ENCODE results near the gene NPTXR. TPM values are rescaled to one million over a fixed set of nuclear protein-coding genes. Genes with fewer than 3 reads are reported as not detected.

NPTXR gene
- total RNA-seq, 2 donors from 2014 or later, result 2.1 to 2.5 TPM

- Histone ChIP-seq H3K4me1 (ENCODE audit: control insufficient read depth, insufficient read depth, low read length) (no peaks in the 10 kb centered on the region), H3K27me3 (ENCODE audit: control insufficient read depth, insufficient read depth, low read length, poor library complexity, severe bottlenecking) (peaks cover 8% of the 10 kb centered on the region), H3K27ac (ENCODE audit: low read depth, low read length) (no peak overlapping the region), H3K9ac (ENCODE audit: extremely low read depth, low read length, poor library complexity, severe bottlenecking) (no peak overlapping the region), H3K9me3 (ENCODE audit: control insufficient read depth, low read length) (no peaks in the 10 kb centered on the region), H3K36me3 (ENCODE audit: control insufficient read depth, insufficient read depth, low read length) (no peaks in the 10 kb centered on the region), H3K4me3 (ENCODE audit: low read length) (no peak overlapping the region)
- Mint-ChIP-seq H3K4me3 (no peak overlapping the region), H3K36me3 (ENCODE audit: low read depth) (no peaks in the 10 kb centered on the region), H3K27ac (no peak overlapping the region), H3K9me3 (no peaks in the 10 kb centered on the region), H3K27me3 (ENCODE audit: insufficient read depth) (peaks cover 21% of the 10 kb centered on the region), H3K4me1 (peaks cover 3% of the 10 kb centered on the region)
- WGBS, 2 experiments (ENCODE audit: insufficient coverage in 1 of 2, insufficient read length in 1 of 2), result 90% methylated on average over 3 of the region's 3 CpGs; no CpG with 5 or more reads in 1 of the 2 experiments
- no peak for DNase-seq
- TF ChIP-seq, protein P1, sequence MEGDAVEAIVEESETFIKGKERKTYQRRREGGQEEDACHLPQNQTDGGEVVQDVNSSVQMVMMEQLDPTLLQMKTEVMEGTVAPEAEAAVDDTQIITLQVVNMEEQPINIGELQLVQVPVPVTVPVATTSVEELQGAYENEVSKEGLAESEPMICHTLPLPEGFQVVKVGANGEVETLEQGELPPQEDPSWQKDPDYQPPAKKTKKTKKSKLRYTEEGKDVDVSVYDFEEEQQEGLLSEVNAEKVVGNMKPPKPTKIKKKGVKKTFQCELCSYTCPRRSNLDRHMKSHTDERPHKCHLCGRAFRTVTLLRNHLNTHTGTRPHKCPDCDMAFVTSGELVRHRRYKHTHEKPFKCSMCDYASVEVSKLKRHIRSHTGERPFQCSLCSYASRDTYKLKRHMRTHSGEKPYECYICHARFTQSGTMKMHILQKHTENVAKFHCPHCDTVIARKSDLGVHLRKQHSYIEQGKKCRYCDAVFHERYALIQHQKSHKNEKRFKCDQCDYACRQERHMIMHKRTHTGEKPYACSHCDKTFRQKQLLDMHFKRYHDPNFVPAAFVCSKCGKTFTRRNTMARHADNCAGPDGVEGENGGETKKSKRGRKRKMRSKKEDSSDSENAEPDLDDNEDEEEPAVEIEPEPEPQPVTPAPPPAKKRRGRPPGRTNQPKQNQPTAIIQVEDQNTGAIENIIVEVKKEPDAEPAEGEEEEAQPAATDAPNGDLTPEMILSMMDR (conservative IDR thresholded peaks at IDR 0.05), result no peak
These were observed 10.8 kb downstream of the NPTXR start for GRCh38 chr22:38833061-38833460.

- Histone ChIP-seq H3K9ac (ENCODE audit: extremely low read depth, low read length, poor library complexity, severe bottlenecking) (no peak overlapping the region), H3K9me3 (ENCODE audit: control insufficient read depth, low read length) (no peaks in the 10 kb centered on the region), H3K27me3 (ENCODE audit: control insufficient read depth, insufficient read depth, low read length, poor library complexity, severe bottlenecking) (peaks cover 8% of the 10 kb centered on the region), H3K36me3 (ENCODE audit: control insufficient read depth, insufficient read depth, low read length) (no peaks in the 10 kb centered on the region), H3K4me1 (ENCODE audit: control insufficient read depth, insufficient read depth, low read length) (no peaks in the 10 kb centered on the region), H3K4me3 (ENCODE audit: low read length) (no peak overlapping the region), H3K27ac (ENCODE audit: low read depth, low read length) (no peak overlapping the region)
- Mint-ChIP-seq H3K27ac (no peak overlapping the region), H3K36me3 (ENCODE audit: low read depth) (no peaks in the 10 kb centered on the region), H3K27me3 (ENCODE audit: insufficient read depth) (peaks cover 19% of the 10 kb centered on the region), H3K4me3 (no peak overlapping the region), H3K9me3 (no peaks in the 10 kb centered on the region), H3K4me1 (peaks cover 2% of the 10 kb centered on the region)
- DNase-seq, result no peak
- TF ChIP-seq, protein P1 (conservative IDR thresholded peaks at IDR 0.05), result no peak
- WGBS, 2 experiments (ENCODE audit: insufficient coverage in 1 of 2, insufficient read length in 1 of 2), result 89 to 94% methylated on average over 22 to 30 of the region's 30 CpGs
These were observed 11.5 kb downstream of the NPTXR start for GRCh38 chr22:38832005-38832978.

DNA sequence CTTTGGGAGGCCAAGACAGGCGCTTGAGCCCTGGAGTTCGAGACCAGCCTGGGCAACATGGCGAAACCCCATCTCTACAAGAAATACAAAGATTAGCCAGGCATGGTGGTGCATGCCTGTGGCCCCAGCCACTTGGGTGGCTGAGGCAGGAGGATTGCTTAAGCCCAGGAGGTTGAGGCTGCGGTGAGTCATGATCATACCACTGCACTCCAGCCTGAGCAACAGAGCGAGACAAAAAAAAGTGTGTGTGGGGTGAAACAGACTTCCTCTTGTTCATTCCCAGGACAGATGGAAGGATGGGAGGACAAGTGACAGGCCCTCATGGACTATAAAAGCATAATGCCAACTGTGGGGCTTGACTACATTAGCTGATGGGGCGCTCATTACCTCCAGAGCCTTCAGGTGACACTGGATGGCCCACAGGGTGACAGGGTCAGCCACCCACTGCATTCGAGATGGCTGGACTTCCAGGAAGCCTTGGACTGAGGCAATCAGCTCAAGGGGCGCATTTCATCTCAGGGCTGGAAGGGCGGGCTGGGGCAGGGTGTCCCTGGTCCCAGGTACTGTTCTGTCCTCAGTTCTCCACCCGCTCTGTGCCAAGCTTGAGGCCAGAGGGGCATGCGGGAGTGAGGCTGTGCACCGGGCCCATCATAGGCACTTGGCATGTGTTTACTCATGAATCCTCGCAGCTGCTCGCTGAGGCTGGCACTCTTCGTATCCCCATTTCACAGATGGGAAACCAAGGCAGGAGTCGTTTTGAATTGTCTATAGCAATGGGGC, 12.5 kb downstream of the NPTXR start:
- Histone ChIP-seq H3K9me3 (ENCODE audit: control insufficient read depth, low read length) (no peaks in the 10 kb centered on the region), H3K27ac (ENCODE audit: low read depth, low read length) (no peak overlapping the region), H3K27me3 (ENCODE audit: control insufficient read depth, insufficient read depth, low read length, poor library complexity, severe bottlenecking) (peaks cover 8% of the 10 kb centered on the region), H3K36me3 (ENCODE audit: control insufficient read depth, insufficient read depth, low read length) (no peaks in the 10 kb centered on the region), H3K9ac (ENCODE audit: extremely low read depth, low read length, poor library complexity, severe bottlenecking) (no peak overlapping the region), H3K4me3 (ENCODE audit: low read length) (no peak overlapping the region), H3K4me1 (ENCODE audit: control insufficient read depth, insufficient read depth, low read length) (no peaks in the 10 kb centered on the region)
- H3K27ac Mint-ChIP-seq, result no peak overlapping the region
- TF ChIP-seq, protein P1 (conservative IDR thresholded peaks at IDR 0.05), result no peak
- DNase-seq, result no peak
- H3K4me1 Mint-ChIP-seq, result no peaks in the 10 kb centered on the region
- 94 to 96% methylated on average over 16 of the region's 16 CpGs for WGBS, 2 experiments (ENCODE audit: insufficient coverage in 1 of 2, insufficient read length in 1 of 2)
- H3K4me3 Mint-ChIP-seq, result no peak overlapping the region
- no peaks in the 10 kb centered on the region for H3K36me3 Mint-ChIP-seq (ENCODE audit: low read depth)
- H3K9me3 Mint-ChIP-seq, result no peaks in the 10 kb centered on the region
- H3K27me3 Mint-ChIP-seq (ENCODE audit: insufficient read depth), result peaks cover 14% of the 10 kb centered on the region

Data from endodermal cell (in vitro differentiated cells).